Measurements from ENCODE around the gene B3GNT2. TPM values are rescaled to one million over a fixed set of nuclear protein-coding genes. Genes with fewer than 3 reads are reported as not detected.
A peak's percentile ranks its signal among the peaks of the same experiment; 100 is the strongest.
"Not testable (repeated sequence)": the region's sequence is repeated elsewhere in the genome, so short reads cannot be mapped to it uniquely, and the experiment has no call there.

Gene B3GNT2, protein sequence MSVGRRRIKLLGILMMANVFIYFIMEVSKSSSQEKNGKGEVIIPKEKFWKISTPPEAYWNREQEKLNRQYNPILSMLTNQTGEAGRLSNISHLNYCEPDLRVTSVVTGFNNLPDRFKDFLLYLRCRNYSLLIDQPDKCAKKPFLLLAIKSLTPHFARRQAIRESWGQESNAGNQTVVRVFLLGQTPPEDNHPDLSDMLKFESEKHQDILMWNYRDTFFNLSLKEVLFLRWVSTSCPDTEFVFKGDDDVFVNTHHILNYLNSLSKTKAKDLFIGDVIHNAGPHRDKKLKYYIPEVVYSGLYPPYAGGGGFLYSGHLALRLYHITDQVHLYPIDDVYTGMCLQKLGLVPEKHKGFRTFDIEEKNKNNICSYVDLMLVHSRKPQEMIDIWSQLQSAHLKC
- 49.8 and 53.0 TPM in 2 replicates for total RNA-seq
- polyA plus RNA-seq = 23.9 and 30.8 TPM in 2 replicates

DNA sequence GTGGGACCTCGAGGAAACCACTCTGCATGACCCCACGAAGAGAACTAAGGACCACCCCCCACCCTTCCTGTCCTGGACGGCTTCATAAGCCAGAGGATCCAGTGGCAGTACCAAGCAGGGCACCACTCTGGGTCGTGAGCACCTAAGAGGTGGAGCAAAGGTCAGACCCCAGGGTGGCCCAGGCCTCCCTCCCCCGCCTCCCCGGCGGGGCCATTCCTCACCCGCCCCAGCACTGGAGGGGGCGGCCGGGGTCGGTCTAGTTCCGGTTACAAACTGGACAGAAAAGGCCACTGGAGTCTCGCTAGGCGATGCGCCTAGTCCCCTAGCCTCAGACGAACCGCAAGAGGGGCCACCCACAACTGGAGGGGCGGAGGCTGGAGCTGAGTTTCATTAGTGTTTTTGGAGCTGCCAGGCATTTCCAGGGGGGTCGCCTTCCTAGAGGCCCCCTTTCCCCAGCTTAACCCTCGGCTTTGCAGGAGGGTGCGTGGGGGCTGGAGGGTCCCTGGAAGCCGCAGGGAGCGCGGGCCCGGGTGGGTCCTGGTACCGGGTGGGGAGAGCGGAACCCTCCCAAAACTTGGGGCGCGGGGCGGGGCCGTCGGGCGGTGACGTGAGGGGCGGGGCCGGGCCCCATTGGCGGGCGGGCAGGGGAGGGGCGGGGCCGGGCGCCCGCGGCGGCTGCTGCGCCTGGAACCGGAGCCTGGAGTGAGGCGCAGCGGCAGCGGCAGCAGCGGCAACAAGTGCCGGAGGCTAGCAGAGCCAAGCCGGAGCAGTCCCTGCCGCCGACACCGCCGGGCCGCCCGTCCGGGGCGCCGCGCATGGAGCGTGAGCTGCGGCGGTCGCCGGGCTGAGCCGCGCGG is at the start of gene B3GNT2:
Gene B3GNT2 (plus strand): TSS at position 695 of the 857 bp plus-strand sequence. CDS start 26,106 bp downstream, outside the sequence.
- DNase-seq (ENCODE audit: low spot score) = peak; percentile 92
- no peaks in the 10 kb centered on the region for H3K27me3 ChIP-seq
- peaks cover 45% of the 10 kb centered on the region for H3K79me2 ChIP-seq
- H3K4me2 ChIP-seq = peak within 1 kb of the TSS; percentile 82
- H3K9me2 ChIP-seq (replicated peaks; ENCODE audit: insufficient read depth) = no peaks in the 10 kb centered on the region
- peak within 1 kb of the TSS; percentile 98 for H3K27ac ChIP-seq
- H4K20me1 ChIP-seq (ENCODE audit: insufficient read depth, poor library complexity, severe bottlenecking) = peaks cover 30% of the 10 kb centered on the region
- H3K9me3 ChIP-seq (ENCODE audit: low read depth) = no peaks in the 10 kb centered on the region
- no peak for TF ChIP-seq EZH2phosphoT487 (IDR thresholded peaks at IDR 0.05; ENCODE audit: low read depth, severe bottlenecking, unreplicated experiment)
- peak within 1 kb of the TSS; percentile 96 for H2AFZ ChIP-seq
- peak within 1 kb of the TSS; percentile 67 for H3K4me3 ChIP-seq
- WGBS (ENCODE audit: low lambda C conversion rate, missing lambda C conversion rate) = 12% methylated on average over 13 of the region's 70 CpGs
- no peaks in the 10 kb centered on the region for H3K36me3 ChIP-seq (replicated peaks; ENCODE audit: insufficient read depth, low read depth)
- H3K4me1 ChIP-seq (ENCODE audit: insufficient read depth) = peaks cover 17% of the 10 kb centered on the region

DNA sequence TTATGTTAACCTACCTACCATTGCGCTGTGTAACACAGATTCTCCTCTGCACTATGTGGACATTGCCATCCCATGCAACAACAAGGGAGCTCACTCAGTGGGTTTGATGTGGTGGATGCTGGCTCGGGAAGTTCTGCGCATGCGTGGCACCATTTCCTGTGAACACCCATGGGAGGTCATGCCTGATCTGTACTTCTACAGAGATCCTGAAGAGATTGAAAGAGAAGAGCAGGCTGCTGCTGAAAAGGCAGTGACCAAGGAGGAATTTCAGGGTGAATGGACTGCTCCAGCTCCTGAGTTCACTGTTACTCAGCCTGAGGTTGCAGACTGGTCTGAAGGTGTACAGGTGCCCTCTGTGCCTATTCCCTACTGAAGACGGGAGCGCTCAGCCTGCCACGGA is 49.1 kb upstream of the B3GNT2 start:
- H3K9me2 ChIP-seq (replicated peaks; ENCODE audit: insufficient read depth); H3K27ac ChIP-seq; H2AFZ ChIP-seq; H3K27me3 ChIP-seq; H3K79me2 ChIP-seq; H3K9me3 ChIP-seq (ENCODE audit: low read depth); H3K36me3 ChIP-seq (replicated peaks; ENCODE audit: insufficient read depth, low read depth); H3K4me1 ChIP-seq (ENCODE audit: insufficient read depth); H3K4me3 ChIP-seq; H3K4me2 ChIP-seq; H4K20me1 ChIP-seq (ENCODE audit: insufficient read depth, poor library complexity, severe bottlenecking); DNase-seq (ENCODE audit: low spot score): not testable (repeated sequence)
- WGBS (ENCODE audit: low lambda C conversion rate, missing lambda C conversion rate) = 96% methylated on average over 7 of the region's 7 CpGs

DNA sequence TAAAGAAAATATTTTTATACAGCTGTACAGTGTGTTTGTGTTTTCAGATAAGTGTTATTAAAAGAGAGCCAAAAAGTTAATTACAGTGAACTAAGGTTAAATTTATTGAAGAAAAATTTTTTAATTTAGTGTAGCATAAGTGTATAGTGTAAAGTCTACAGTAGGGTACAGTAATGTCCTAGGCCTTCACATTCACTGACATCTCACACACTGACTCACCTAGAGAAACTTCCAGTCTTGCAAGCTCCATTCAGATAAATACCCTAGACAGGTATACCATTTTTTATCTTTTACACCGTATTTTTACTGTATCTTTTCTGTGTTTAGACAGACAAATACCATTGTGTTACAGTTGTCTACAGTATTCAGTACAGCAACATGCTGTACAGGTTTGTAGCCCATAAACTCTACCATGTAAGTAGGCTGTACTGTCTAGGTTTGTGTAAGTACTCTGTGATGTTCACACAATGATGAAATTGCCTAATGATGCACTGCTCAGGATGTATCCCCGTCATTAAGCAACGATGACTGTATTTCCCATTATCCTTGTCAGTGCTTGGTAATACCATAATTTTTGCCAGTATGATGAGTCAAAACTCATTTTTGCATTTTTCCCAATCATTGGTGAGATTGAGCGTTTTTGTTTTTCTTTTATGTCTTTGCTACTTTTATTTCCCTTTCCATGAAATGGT is 48.2 kb upstream of the B3GNT2 start:
- H2AFZ ChIP-seq = no peak overlapping the region
- no peaks in the 10 kb centered on the region for H3K9me3 ChIP-seq (ENCODE audit: low read depth)
- TF ChIP-seq EZH2 (IDR thresholded peaks at IDR 0.05; ENCODE audit: borderline replicate concordance) (no peak), EZH2phosphoT487 (IDR thresholded peaks at IDR 0.05; ENCODE audit: low read depth, severe bottlenecking, unreplicated experiment) (no peak)
- TF ChIP-seq, protein P1, sequence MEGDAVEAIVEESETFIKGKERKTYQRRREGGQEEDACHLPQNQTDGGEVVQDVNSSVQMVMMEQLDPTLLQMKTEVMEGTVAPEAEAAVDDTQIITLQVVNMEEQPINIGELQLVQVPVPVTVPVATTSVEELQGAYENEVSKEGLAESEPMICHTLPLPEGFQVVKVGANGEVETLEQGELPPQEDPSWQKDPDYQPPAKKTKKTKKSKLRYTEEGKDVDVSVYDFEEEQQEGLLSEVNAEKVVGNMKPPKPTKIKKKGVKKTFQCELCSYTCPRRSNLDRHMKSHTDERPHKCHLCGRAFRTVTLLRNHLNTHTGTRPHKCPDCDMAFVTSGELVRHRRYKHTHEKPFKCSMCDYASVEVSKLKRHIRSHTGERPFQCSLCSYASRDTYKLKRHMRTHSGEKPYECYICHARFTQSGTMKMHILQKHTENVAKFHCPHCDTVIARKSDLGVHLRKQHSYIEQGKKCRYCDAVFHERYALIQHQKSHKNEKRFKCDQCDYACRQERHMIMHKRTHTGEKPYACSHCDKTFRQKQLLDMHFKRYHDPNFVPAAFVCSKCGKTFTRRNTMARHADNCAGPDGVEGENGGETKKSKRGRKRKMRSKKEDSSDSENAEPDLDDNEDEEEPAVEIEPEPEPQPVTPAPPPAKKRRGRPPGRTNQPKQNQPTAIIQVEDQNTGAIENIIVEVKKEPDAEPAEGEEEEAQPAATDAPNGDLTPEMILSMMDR (IDR thresholded peaks at IDR 0.05; ENCODE audit: poor library complexity) = no peak
- H4K20me1 ChIP-seq (ENCODE audit: insufficient read depth, poor library complexity, severe bottlenecking) = no peaks in the 10 kb centered on the region
- no peak for DNase-seq (ENCODE audit: low spot score)
- H3K27ac ChIP-seq = no peak overlapping the region
- H3K4me3 ChIP-seq = no peak overlapping the region
- 94% methylated on average over 4 of the region's 4 CpGs for WGBS (ENCODE audit: low lambda C conversion rate, missing lambda C conversion rate)
- H3K4me1 ChIP-seq (ENCODE audit: insufficient read depth) = no peaks in the 10 kb centered on the region
- H3K36me3 ChIP-seq (replicated peaks; ENCODE audit: insufficient read depth, low read depth) = no peaks in the 10 kb centered on the region
- no peaks in the 10 kb centered on the region for H3K79me2 ChIP-seq
- H3K27me3 ChIP-seq = no peaks in the 10 kb centered on the region
- no peak overlapping the region for H3K4me2 ChIP-seq
- H3K9me2 ChIP-seq (replicated peaks; ENCODE audit: insufficient read depth) = no peaks in the 10 kb centered on the region

DNA sequence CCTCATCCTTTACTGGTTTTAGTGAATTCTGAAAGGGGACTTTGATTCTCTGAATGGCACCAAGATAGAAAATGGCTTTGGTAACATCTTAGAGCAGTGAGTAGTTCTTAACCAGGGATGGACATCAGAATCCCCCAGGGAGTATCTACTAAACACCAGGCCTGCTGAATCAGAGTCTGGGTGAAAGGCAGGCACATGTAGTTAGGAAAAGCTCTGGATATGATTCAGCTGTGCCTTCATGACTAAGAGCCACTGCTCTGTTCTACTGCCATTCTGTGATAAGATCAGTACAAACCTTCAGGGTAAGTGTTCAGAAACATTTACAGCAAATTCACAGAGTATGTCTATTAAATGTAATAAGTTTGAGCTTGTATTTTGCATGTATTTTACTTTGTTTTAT is 46.2 kb upstream of the B3GNT2 start:
- TF ChIP-seq EZH2 (IDR thresholded peaks at IDR 0.05; ENCODE audit: borderline replicate concordance) = no peak
- TF ChIP-seq, protein P1 (IDR thresholded peaks at IDR 0.05; ENCODE audit: poor library complexity) = no peak
- no peak for TF ChIP-seq EZH2phosphoT487 (IDR thresholded peaks at IDR 0.05; ENCODE audit: low read depth, severe bottlenecking, unreplicated experiment)

More for the DNA sequence above, 46.2 kb upstream of the B3GNT2 start:
- no peak overlapping the region for H3K4me3 ChIP-seq
- peak; percentile 55 for DNase-seq (ENCODE audit: low spot score)
- H2AFZ ChIP-seq = no peak overlapping the region
- no peaks in the 10 kb centered on the region for H3K36me3 ChIP-seq (replicated peaks; ENCODE audit: insufficient read depth, low read depth)
- no peak overlapping the region for H3K27ac ChIP-seq
- H3K9me3 ChIP-seq (ENCODE audit: low read depth) = no peaks in the 10 kb centered on the region
- H3K4me1 ChIP-seq (ENCODE audit: insufficient read depth) = no peaks in the 10 kb centered on the region
- H3K79me2 ChIP-seq = no peaks in the 10 kb centered on the region
- no peaks in the 10 kb centered on the region for H4K20me1 ChIP-seq (ENCODE audit: insufficient read depth, poor library complexity, severe bottlenecking)
- no peaks in the 10 kb centered on the region for H3K27me3 ChIP-seq
- H3K9me2 ChIP-seq (replicated peaks; ENCODE audit: insufficient read depth) = no peaks in the 10 kb centered on the region
- H3K4me2 ChIP-seq = no peak overlapping the region

All from hepatocyte (in vitro differentiated cells).